GM10266 (cell line): ENCODE results near the gene ANKRD11.
"Not testable (repeated sequence)": the region's sequence is repeated elsewhere in the genome, so short reads cannot be mapped to it uniquely, and the experiment has no call there.

ENCODE experiments used
- DNase-seq: peaks from one replicate; pipeline ENCODE4 v3.0.0; 2012; ENCODE audit errors: extremely low spot score
- TF ChIP-seq, protein P1 (sequence below): IDR thresholded peaks from 2 replicates; pipeline ENCODE4 v1.5.1; 2012; ENCODE audit warnings: mild to moderate bottlenecking, low read depth; ENCODE audit not compliant: control insufficient read depth, insufficient read depth; ENCODE audit errors: missing control alignments

Gene ANKRD11

DNA sequence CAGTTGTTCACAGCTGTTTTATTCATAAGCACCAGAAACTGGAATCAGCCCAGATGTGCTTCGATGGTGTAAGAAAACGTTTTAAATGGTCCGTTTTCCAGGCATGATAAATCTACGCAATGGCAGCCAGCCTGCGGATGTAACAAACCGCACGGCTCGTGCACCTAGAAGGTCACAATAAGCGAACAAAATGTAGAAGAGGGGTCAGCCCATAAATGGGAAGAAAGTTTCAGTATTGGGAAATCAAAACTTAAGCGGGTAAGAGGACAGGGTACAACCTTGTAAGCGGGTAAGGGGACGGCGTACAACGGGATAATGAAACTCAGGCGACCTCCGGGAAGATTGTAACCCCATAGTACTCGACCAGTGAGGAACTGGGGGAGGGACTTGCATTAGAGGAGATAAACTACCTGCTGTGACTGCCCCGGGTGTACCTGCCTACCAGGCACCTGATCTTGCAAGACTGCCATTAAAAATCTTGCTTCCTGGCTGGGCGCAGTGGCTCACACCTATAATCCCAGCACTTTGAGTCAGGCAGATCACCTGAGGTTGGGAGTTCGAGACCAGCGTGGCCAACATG, 66.6 kb downstream of the ANKRD11 start:
- TF ChIP-seq, protein P1, sequence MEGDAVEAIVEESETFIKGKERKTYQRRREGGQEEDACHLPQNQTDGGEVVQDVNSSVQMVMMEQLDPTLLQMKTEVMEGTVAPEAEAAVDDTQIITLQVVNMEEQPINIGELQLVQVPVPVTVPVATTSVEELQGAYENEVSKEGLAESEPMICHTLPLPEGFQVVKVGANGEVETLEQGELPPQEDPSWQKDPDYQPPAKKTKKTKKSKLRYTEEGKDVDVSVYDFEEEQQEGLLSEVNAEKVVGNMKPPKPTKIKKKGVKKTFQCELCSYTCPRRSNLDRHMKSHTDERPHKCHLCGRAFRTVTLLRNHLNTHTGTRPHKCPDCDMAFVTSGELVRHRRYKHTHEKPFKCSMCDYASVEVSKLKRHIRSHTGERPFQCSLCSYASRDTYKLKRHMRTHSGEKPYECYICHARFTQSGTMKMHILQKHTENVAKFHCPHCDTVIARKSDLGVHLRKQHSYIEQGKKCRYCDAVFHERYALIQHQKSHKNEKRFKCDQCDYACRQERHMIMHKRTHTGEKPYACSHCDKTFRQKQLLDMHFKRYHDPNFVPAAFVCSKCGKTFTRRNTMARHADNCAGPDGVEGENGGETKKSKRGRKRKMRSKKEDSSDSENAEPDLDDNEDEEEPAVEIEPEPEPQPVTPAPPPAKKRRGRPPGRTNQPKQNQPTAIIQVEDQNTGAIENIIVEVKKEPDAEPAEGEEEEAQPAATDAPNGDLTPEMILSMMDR, result no peak

DNA sequence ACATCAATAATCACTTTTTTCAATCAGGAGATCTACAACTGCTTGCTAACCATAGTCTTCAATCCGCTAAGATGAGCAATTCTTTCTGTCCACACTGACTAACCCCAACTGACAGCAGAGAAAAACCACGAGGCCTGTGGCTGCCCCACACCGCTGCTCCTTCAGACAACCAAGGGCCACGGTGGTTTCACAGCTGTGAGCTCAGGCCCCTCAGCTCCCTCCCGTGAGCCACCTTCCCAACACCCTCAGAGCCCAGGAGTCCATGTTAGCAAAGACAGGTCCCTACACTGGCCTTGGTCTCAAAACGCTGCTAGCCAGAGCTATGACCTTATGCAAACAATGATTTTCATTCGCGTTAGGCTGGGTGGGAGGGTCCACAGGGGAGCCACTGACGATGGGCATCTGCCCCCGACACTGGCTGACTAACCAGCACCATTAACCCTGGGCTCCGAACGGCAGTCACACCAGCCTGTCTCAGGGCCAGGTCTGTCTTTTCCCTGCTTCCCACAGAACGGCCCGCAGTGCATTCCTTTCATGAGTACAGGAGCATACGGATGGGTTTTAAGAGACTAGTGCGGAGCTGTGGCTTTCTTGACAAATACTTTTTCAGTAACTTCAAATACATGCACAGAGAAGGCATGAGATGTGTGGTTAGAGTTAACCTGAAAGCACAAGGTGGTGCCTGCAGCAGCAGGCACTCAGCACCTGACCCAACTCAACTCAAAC, 67.3 kb downstream of the ANKRD11 start:
- DNase-seq, result peak; percentile 63
- TF ChIP-seq, protein P1, result no peak

More for the DNA sequence above, 66.6 kb downstream of the ANKRD11 start:
- no peak for DNase-seq

- DNase-seq, result peak; percentile 74
- TF ChIP-seq, protein P1, result no peak
Observed at GRCh38 chr16:89422527-89422904, 67.8 kb downstream of the ANKRD11 start.

GRCh38 chr16:89421300-89421699, 69.1 kb downstream of the ANKRD11 start:
- not testable (repeated sequence) for DNase-seq

- TF ChIP-seq, protein P1, result no peak
- DNase-seq, result peak; percentile 51
Observed at GRCh38 chr16:89420204-89420603, 70.2 kb downstream of the ANKRD11 start.

DNA sequence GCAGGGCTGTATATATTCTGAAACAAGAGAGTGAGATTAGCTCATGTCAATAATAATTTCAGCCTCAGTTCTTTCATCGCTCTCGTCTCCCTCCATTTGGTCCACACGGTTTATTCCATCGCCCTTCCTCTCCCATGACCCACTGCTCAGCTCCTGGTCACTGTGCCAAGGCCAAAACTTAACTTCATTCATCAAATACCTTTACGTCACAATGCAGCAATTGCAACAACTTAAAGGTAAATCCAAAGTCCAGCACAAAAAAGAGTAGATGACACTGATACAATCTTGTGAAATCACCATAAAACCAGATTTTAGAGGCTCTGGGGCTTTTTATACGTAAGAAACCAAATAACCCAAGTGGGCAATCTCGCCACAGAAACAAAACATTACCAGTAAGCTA, 72.0 kb downstream of the ANKRD11 start:
- TF ChIP-seq, protein P1, result no peak
- no peak for DNase-seq

DNA sequence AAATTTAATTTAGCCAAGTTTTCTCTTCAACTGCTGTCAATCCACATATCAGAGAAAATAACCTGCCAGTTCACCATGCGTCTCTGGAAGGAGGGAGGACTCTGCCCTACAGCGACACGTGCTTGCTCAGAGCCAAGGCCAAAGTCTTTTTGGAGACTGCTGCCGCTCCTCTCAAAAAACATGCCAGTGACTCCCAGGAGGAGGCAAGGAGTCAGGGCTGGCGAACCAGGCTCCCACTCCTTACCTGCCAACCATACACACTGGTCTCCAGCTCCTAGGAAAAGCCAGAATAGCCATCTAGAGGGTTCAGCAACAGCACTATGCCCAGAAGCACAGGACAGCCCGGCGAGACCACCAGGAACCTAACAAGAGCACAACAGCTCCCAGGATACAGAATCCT, 73.0 kb downstream of the ANKRD11 start:
- TF ChIP-seq, protein P1, result no peak
- no peak for DNase-seq
